Stomach (tissue), 4 donors: ENCODE measurements around the gene ATP8A2.

ENCODE experiments used
- CTCF ChIP-seq, 7 experiments: fragments of 450-650 bp in 4 of 7; fragments of 200-600 bp in 3 of 7; sonication (generic) in 3 of 7; IDR thresholded peaks; one replicate each; pipeline ENCODE4 v1.5.1; 2016 to 2019; ENCODE audit warnings: antibody characterized with exemption in 7 of 7, control low read depth in 2 of 7, mild to moderate bottlenecking in 1 of 7
- EP300 ChIP-seq: sonication (generic); formaldehyde crosslinking; IDR thresholded peaks from one replicate; pipeline ENCODE4 v1.6.1; 2017; ENCODE audit warnings: antibody characterized with exemption
- POLR2A ChIP-seq, 4 donors: fragments of 450-650 bp; IDR thresholded peaks; one replicate each; pipeline ENCODE4 v1.6.1; 2016; ENCODE audit warnings: antibody characterized with exemption in 4 of 4, control low read depth in 2 of 4, mild to moderate bottlenecking in 1 of 4, moderate library complexity in 1 of 4

GRCh38 chr13:25699056-25699455, 327.3 kb downstream of the ATP8A2 start:
- TF ChIP-seq CTCF (IDR thresholded peaks at IDR 0.05): no peak
- TF ChIP-seq POLR2A (IDR thresholded peaks at IDR 0.05): no peak
- TF ChIP-seq EP300: no peak
